Measurements from ENCODE around the gene MRFAP1.
"Not testable (repeated sequence)": the region's sequence is repeated elsewhere in the genome, so short reads cannot be mapped to it uniquely, and the experiment has no call there.

The MRFAP1 gene

GRCh38 chr4:6665320-6665654 is 24.8 kb downstream of the MRFAP1 start:
- no peak for TF ChIP-seq CTCF (IDR thresholded peaks at IDR 0.05; ENCODE audit: insufficient read depth, low read length, poor library complexity, severe bottlenecking)
- peaks cover 2% of the 10 kb centered on the region for H3K27me3 ChIP-seq (replicated peaks; ENCODE audit: control insufficient read depth, insufficient read depth, low read length)
- H3K4me3 ChIP-seq (replicated peaks; ENCODE audit: low read depth, low read length): no peak overlapping the region
- DNase-seq (ENCODE audit: extremely low read depth, insufficient read length): no peak
- no peaks in the 10 kb centered on the region for H3K36me3 ChIP-seq (ENCODE audit: control insufficient read depth, insufficient read depth, low read length)

GRCh38 chr4:6668391-6668790 is 27.9 kb downstream of the MRFAP1 start:
- Histone ChIP-seq H3K4me3 (replicated peaks; ENCODE audit: low read depth, low read length) (no peak overlapping the region), H3K36me3 (ENCODE audit: control insufficient read depth, insufficient read depth, low read length) (no peaks in the 10 kb centered on the region), H3K27me3 (replicated peaks; ENCODE audit: control insufficient read depth, insufficient read depth, low read length) (peaks cover 2% of the 10 kb centered on the region)
- no peak for DNase-seq (ENCODE audit: extremely low read depth, insufficient read length)
- TF ChIP-seq CTCF (IDR thresholded peaks at IDR 0.05; ENCODE audit: insufficient read depth, low read length, poor library complexity, severe bottlenecking): no peak

GRCh38 chr4:6671648-6672047 is 31.2 kb downstream of the MRFAP1 start:
- TF ChIP-seq CTCF (IDR thresholded peaks at IDR 0.05; ENCODE audit: insufficient read depth, low read length, poor library complexity, severe bottlenecking): no peak
- no peak for DNase-seq (ENCODE audit: extremely low read depth, insufficient read length)
- no peaks in the 10 kb centered on the region for H3K27me3 ChIP-seq (replicated peaks; ENCODE audit: control insufficient read depth, insufficient read depth, low read length)

GRCh38 chr4:6672131-6672530 is 31.6 kb downstream of the MRFAP1 start:
- TF ChIP-seq CTCF (IDR thresholded peaks at IDR 0.05; ENCODE audit: insufficient read depth, low read length, poor library complexity, severe bottlenecking): no peak
- DNase-seq (ENCODE audit: extremely low read depth, insufficient read length): no peak
- Histone ChIP-seq H3K4me3 (replicated peaks; ENCODE audit: low read depth, low read length) (no peak overlapping the region), H3K36me3 (ENCODE audit: control insufficient read depth, insufficient read depth, low read length) (peaks cover 2% of the 10 kb centered on the region), H3K27me3 (replicated peaks; ENCODE audit: control insufficient read depth, insufficient read depth, low read length) (no peaks in the 10 kb centered on the region)

More at GRCh38 chr4:6671648-6672047, 31.2 kb downstream of the MRFAP1 start:
- no peak overlapping the region for H3K4me3 ChIP-seq (replicated peaks; ENCODE audit: low read depth, low read length)
- H3K36me3 ChIP-seq (ENCODE audit: control insufficient read depth, insufficient read depth, low read length): peaks cover 2% of the 10 kb centered on the region; the same call in 1 of the 2 replicates

- not testable (repeated sequence) for DNase-seq (ENCODE audit: extremely low read depth, insufficient read length); H3K36me3 ChIP-seq (ENCODE audit: control insufficient read depth, insufficient read depth, low read length); H3K4me3 ChIP-seq (replicated peaks; ENCODE audit: low read depth, low read length); H3K27me3 ChIP-seq (replicated peaks; ENCODE audit: control insufficient read depth, insufficient read depth, low read length)
These were observed 32.2 kb downstream of the MRFAP1 start for GRCh38 chr4:6672541-6673190.

- H3K36me3 ChIP-seq (ENCODE audit: control insufficient read depth, insufficient read depth, low read length); H3K27me3 ChIP-seq (replicated peaks; ENCODE audit: control insufficient read depth, insufficient read depth, low read length); DNase-seq (ENCODE audit: extremely low read depth, insufficient read length): not testable (repeated sequence)
- H3K4me3 ChIP-seq (replicated peaks; ENCODE audit: low read depth, low read length): peak overlapping the region; percentile 79
These were observed 32.7 kb downstream of the MRFAP1 start for GRCh38 chr4:6673191-6673659.
